Measurements from ENCODE around the gene IGF1.
"Not testable (repeated sequence)": the region's sequence is repeated elsewhere in the genome, so short reads cannot be mapped to it uniquely, and the experiment has no call there.

The IGF1 gene

GRCh38 chr12:102379346-102380162 lies 100.8 kb downstream of the IGF1 start:
- no peak for DNase-seq (ENCODE audit: low read depth)

- no peak for DNase-seq (ENCODE audit: low read depth)
Observed at GRCh38 chr12:102376781-102377180, 103.6 kb downstream of the IGF1 start.

DNA sequence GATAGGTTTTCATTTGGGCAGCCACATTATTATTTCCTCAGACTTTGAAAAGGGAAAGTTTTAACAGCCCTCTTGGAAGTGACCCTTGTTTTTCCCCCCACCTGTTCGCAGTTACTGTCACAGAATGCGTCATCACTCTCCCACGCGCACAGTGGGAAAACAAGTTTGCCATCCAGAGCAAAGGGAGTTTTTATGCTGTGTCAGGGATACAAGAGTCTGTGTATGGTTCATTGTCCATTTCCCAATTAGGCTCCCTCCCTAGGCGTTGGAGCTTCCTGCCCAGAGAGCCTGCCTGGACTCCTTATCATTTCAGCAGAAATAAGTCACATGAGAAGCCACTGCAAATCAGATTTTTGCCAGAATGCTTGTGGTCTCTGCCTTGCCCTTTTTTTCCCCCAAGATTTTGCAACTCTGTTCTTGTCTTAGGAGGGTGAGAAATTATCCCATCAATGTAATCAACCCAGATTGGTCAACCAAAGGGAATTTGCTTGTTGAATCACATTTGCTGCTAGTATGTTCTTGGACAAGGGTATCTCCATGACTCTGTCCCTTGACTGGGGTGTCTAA lies 104.1 kb downstream of the IGF1 start:
- no peak for DNase-seq (ENCODE audit: low read depth)

- DNase-seq (ENCODE audit: low read depth), result no peak
Observed at GRCh38 chr12:102374190-102374589, 106.2 kb downstream of the IGF1 start.

GRCh38 chr12:102372087-102372486 lies 108.3 kb downstream of the IGF1 start:
- DNase-seq (ENCODE audit: low read depth), result no peak

GRCh38 chr12:102371165-102371564 lies 109.2 kb downstream of the IGF1 start:
- DNase-seq (ENCODE audit: low read depth), result no peak

DNA sequence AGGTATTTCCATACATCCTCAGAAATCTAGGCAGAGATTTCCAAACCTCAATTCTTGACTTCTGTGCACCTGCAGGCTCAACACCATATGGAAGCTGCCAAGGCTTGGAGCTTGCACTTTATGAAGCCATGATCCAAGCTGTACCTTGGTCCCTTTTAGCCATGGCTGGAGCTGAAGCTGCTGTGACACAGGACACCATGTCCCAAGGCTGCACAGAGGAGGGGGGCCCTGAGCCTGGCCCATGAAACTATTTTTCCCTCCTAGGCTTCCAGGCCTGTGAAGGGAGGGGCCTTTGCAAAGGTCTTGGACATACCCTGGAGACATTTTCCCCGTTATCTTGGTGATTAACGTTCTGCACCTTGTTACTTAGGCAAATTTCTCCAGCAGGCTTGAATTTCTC lies 110.5 kb downstream of the IGF1 start:
- DNase-seq (ENCODE audit: low read depth), result no peak

DNA sequence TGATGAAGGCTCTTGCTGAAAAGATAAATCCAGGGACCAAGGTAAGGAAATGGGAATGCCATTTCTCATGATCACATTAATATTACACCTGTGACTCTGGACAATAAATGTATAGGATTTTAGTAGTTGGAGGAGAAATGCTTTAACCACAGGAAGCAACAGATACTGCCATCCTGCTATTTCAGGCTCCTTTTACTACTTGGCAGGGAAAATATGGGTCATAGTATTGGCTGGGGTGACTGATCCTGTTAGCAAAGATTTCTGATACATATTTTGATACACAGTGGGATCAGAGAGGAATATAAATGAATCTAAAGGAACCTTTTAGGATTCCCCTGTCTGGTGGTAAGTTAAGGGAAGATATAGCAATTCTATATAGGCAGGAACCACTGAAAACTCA lies 115.0 kb downstream of the IGF1 start:
- no peak for DNase-seq (ENCODE audit: low read depth)

DNA sequence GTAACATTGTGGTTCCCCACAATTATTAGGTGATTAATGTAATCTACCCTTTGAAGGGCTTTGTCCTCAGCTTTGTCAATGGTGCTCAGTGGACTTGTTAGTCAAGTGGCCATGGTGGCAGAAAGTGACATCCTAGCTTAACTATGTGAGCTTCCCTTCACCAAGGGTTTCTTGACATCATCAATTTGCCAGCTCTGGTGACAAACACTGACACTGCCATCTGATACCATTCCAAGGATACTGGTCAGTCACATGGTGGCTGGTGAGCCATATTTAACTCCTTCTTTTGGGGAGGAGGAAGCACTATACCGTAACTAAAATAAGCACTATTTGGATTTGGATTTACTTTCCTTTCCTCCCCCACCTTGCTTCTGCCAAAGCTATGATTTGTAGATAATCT lies 115.7 kb downstream of the IGF1 start:
- no peak for DNase-seq (ENCODE audit: low read depth)

DNA sequence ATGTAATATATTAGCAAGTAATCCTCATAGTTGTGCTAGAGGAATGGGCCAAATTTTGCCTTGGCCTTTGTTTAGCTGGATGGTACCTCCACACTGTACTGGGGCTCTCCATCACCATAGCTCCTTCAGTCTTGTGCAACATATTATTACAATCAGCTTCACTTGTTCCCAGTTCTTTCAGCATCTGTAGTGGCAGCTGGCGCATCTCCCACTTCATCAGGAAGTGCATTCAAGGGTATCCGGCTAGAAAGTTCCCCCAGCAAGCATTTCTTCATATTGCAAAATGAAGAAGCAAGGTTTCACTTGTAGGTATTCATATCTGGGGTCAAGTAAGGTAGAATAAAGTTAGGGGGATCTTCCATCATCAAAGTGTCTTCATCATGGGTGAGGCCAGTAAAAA lies 123.7 kb downstream of the IGF1 start:
- DNase-seq (ENCODE audit: low read depth), result no peak

- DNase-seq (ENCODE audit: low read depth), result not testable (repeated sequence)
Observed at GRCh38 chr12:102354281-102354680, 126.1 kb downstream of the IGF1 start.

GRCh38 chr12:102351322-102351721 lies 129.0 kb downstream of the IGF1 start:
- no peak for DNase-seq (ENCODE audit: low read depth)

DNA sequence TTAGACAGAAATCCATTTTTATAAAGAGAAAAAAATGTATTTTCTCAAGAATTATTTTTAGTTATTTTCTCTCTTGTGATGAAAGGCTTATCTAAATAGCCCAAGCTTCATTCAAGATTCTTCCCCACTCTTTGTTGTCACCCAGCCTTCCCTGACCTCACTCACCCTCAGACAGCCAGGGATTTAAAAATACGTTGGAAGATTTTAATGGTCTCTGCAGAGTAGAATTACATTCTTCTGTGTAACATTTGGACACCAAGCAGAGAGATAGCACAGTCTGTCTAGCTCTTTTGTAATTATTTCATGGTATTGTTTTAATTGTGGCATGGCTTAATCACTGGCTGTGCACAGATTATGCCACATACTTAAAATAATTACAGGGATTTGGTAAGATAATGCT lies 130.3 kb downstream of the IGF1 start:
- DNase-seq (ENCODE audit: low read depth), result no peak

DNA sequence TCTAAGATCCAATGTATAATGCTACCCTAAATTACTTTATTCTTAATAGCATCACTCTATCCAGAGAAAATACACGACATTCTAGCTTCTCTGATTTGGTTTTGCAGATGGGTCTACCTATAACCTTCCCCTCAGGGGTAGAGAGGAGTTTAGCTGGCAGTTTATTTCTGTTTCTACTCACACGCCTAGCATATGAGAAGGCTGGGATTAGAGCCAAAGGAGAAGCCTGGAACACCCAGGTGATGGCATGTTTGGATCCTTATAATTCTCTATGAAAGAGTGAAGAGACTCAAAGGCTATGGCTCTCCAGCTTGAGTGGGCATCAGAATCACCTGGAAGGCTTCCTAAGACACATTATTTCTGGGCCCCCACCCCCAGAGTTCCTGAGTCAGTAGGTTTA lies 131.3 kb downstream of the IGF1 start:
- no peak for DNase-seq (ENCODE audit: low read depth)

GRCh38 chr12:102347811-102348210 lies 132.6 kb downstream of the IGF1 start:
- no peak for DNase-seq (ENCODE audit: low read depth)

Measured in stimulated activated CD8-positive, alpha-beta memory T cell treated with anti-CD3 and anti-CD28 coated beads, Interleukin-12 subunit alpha, Interleukin-12 subunit beta, amount 100 ng/mL, for 1 hour (primary cell).